ENCODE measurements around the gene DNAH7. TPM values are rescaled to one million over a fixed set of nuclear protein-coding genes. Genes with fewer than 3 reads are reported as not detected.

DNAH7 gene
- total and polyA plus RNA-seq, 2 experiments from 2014 or later, result 0.35 to 1.1 TPM

GRCh38 chr2:195871326-195871725 is 197.3 kb downstream of the DNAH7 start:
- Histone ChIP-seq H3K79me2 (replicated peaks; ENCODE audit: insufficient read depth) (no peaks in the 10 kb centered on the region), H3F3A (replicated peaks; ENCODE audit: low read depth) (no peaks in the 10 kb centered on the region), H3K4me3 (no peak overlapping the region), H3K4me1 (ENCODE audit: insufficient read depth) (peaks cover 3% of the 10 kb centered on the region), H4K20me1 (replicated peaks; ENCODE audit: insufficient read depth) (no peaks in the 10 kb centered on the region), H2AFZ (no peak overlapping the region), H3K36me3 (ENCODE audit: insufficient read depth) (no peaks in the 10 kb centered on the region), H3K27ac (ENCODE audit: low read depth) (no peak overlapping the region), H3K9me2 (ENCODE audit: insufficient read depth) (no peaks in the 10 kb centered on the region), H3K27me3 (ENCODE audit: insufficient read depth) (no peaks in the 10 kb centered on the region), H3K4me2 (no peak overlapping the region)
- Mint-ChIP-seq H3K27me3 (ENCODE audit: insufficient read depth, low read depth, poor library complexity) (no peaks in the 10 kb centered on the region), H3K9me3 (no peaks in the 10 kb centered on the region), H3K36me3 (ENCODE audit: low read depth) (no peaks in the 10 kb centered on the region), H3K27ac (no peak overlapping the region), H3K4me1 (peaks cover 6% of the 10 kb centered on the region), H3K4me3 (no peak overlapping the region)
- no peak for TF ChIP-seq STAT1 (IDR thresholded peaks at IDR 0.05; ENCODE audit: unreplicated experiment)
- TF ChIP-seq ZNF114 (CRISPR knock-in tag; IDR thresholded peaks at IDR 0.05), result no peak
- no peak for TF ChIP-seq NANOG (IDR thresholded peaks at IDR 0.05; ENCODE audit: borderline replicate concordance)
- no peak for TF ChIP-seq EZH2phosphoT487 (IDR thresholded peaks at IDR 0.05; ENCODE audit: unreplicated experiment)
- TF ChIP-seq ZNF331 (CRISPR knock-in tag; IDR thresholded peaks at IDR 0.05; ENCODE audit: low read depth), result no peak
- TF ChIP-seq, protein P1, sequence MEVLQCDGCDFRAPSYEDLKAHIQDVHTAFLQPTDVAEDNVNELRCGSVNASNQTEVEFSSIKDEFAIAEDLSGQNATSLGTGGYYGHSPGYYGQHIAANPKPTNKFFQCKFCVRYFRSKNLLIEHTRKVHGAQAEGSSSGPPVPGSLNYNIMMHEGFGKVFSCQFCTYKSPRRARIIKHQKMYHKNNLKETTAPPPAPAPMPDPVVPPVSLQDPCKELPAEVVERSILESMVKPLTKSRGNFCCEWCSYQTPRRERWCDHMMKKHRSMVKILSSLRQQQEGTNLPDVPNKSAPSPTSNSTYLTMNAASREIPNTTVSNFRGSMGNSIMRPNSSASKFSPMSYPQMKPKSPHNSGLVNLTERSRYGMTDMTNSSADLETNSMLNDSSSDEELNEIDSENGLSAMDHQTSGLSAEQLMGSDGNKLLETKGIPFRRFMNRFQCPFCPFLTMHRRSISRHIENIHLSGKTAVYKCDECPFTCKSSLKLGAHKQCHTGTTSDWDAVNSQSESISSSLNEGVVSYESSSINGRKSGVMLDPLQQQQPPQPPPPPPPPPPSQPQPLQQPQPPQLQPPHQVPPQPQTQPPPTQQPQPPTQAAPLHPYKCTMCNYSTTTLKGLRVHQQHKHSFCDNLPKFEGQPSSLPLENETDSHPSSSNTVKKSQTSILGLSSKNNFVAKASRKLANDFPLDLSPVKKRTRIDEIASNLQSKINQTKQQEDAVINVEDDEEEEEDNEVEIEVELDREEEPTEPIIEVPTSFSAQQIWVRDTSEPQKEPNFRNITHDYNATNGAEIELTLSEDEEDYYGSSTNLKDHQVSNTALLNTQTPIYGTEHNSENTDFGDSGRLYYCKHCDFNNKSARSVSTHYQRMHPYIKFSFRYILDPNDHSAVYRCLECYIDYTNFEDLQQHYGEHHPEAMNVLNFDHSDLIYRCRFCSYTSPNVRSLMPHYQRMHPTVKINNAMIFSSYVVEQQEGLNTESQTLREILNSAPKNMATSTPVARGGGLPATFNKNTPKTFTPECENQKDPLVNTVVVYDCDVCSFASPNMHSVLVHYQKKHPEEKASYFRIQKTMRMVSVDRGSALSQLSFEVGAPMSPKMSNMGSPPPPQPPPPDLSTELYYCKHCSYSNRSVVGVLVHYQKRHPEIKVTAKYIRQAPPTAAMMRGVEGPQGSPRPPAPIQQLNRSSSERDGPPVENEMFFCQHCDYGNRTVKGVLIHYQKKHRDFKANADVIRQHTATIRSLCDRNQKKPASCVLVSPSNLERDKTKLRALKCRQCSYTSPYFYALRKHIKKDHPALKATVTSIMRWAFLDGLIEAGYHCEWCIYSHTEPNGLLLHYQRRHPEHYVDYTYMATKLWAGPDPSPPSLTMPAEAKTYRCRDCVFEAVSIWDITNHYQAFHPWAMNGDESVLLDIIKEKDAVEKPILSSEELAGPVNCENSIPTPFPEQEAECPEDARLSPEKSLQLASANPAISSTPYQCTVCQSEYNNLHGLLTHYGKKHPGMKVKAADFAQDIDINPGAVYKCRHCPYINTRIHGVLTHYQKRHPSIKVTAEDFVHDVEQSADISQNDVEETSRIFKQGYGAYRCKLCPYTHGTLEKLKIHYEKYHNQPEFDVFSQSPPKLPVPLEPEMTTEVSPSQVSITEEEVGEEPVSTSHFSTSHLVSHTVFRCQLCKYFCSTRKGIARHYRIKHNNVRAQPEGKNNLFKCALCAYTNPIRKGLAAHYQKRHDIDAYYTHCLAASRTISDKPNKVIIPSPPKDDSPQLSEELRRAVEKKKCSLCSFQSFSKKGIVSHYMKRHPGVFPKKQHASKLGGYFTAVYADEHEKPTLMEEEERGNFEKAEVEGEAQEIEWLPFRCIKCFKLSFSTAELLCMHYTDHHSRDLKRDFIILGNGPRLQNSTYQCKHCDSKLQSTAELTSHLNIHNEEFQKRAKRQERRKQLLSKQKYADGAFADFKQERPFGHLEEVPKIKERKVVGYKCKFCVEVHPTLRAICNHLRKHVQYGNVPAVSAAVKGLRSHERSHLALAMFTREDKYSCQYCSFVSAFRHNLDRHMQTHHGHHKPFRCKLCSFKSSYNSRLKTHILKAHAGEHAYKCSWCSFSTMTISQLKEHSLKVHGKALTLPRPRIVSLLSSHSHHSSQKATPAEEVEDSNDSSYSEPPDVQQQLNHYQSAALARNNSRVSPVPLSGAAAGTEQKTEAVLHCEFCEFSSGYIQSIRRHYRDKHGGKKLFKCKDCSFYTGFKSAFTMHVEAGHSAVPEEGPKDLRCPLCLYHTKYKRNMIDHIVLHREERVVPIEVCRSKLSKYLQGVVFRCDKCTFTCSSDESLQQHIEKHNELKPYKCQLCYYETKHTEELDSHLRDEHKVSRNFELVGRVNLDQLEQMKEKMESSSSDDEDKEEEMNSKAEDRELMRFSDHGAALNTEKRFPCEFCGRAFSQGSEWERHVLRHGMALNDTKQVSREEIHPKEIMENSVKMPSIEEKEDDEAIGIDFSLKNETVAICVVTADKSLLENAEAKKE (CRISPR knock-in tag; IDR thresholded peaks at IDR 0.05), result no peak
- no peak for TF ChIP-seq POLR2AphosphoS5 (IDR thresholded peaks at IDR 0.05; ENCODE audit: low read depth)
- TF ChIP-seq CTCF (conservative IDR thresholded peaks at IDR 0.05; ENCODE audit: low read depth in 2 of 2), result no peak
- TF ChIP-seq, protein P2, sequence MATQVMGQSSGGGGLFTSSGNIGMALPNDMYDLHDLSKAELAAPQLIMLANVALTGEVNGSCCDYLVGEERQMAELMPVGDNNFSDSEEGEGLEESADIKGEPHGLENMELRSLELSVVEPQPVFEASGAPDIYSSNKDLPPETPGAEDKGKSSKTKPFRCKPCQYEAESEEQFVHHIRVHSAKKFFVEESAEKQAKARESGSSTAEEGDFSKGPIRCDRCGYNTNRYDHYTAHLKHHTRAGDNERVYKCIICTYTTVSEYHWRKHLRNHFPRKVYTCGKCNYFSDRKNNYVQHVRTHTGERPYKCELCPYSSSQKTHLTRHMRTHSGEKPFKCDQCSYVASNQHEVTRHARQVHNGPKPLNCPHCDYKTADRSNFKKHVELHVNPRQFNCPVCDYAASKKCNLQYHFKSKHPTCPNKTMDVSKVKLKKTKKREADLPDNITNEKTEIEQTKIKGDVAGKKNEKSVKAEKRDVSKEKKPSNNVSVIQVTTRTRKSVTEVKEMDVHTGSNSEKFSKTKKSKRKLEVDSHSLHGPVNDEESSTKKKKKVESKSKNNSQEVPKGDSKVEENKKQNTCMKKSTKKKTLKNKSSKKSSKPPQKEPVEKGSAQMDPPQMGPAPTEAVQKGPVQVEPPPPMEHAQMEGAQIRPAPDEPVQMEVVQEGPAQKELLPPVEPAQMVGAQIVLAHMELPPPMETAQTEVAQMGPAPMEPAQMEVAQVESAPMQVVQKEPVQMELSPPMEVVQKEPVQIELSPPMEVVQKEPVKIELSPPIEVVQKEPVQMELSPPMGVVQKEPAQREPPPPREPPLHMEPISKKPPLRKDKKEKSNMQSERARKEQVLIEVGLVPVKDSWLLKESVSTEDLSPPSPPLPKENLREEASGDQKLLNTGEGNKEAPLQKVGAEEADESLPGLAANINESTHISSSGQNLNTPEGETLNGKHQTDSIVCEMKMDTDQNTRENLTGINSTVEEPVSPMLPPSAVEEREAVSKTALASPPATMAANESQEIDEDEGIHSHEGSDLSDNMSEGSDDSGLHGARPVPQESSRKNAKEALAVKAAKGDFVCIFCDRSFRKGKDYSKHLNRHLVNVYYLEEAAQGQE (IDR thresholded peaks at IDR 0.05; ENCODE audit: unreplicated experiment), result no peak
- TF ChIP-seq CREB1 (CRISPR knock-in tag; IDR thresholded peaks at IDR 0.05; ENCODE audit: low read depth), result no peak
- no peak for TF ChIP-seq JUNB (IDR thresholded peaks at IDR 0.05; ENCODE audit: unreplicated experiment)
- no peak for TF ChIP-seq EZH2 (IDR thresholded peaks at IDR 0.05; ENCODE audit: low read depth, unreplicated experiment)
- TF ChIP-seq, protein P3, sequence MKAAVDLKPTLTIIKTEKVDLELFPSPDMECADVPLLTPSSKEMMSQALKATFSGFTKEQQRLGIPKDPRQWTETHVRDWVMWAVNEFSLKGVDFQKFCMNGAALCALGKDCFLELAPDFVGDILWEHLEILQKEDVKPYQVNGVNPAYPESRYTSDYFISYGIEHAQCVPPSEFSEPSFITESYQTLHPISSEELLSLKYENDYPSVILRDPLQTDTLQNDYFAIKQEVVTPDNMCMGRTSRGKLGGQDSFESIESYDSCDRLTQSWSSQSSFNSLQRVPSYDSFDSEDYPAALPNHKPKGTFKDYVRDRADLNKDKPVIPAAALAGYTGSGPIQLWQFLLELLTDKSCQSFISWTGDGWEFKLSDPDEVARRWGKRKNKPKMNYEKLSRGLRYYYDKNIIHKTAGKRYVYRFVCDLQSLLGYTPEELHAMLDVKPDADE (IDR thresholded peaks at IDR 0.05), result no peak
- ATAC-seq (no peak), DNase-seq (ENCODE audit: low spot score) (no peak)
